Activated CD8-positive, alpha-beta memory T cell treated with anti-CD3 and anti-CD28 coated beads for 36 hours (primary cell): ENCODE data around the gene ICOS. TPM values are rescaled to one million over a fixed set of nuclear protein-coding genes. Genes with fewer than 3 reads are reported as not detected.

Source experiments
- CTCF ChIA-PET: fragments of 350-600 bp; sonication (Branson Sonifier 250); formaldehyde crosslinking; loops from one replicate; lab custom pipeline; 2021; ENCODE audit warnings: antibody characterized with exemption; lab: Charles Lee
- POLR2A ChIA-PET: fragments of 350-600 bp; sonication (Branson Sonifier 250); formaldehyde crosslinking; loops from one replicate; lab custom pipeline; 2021; ENCODE audit warnings: antibody characterized with exemption; lab: Charles Lee
- total RNA-seq, 2 experiments: library from RNA; stranded (reverse); gene quantifications; one replicate each; pipeline ENCODE4 v1.2.3, GENCODE V29; 2021

ICOS gene
- total RNA-seq, 2 experiments from 2014 or later = 80.0 to 81.7 TPM

- POLR2A ChIA-PET = no interaction called here
- CTCF ChIA-PET = no interaction called here
Observed at GRCh38 chr2:203994735-203995134, 58.2 kb downstream of the ICOS start.

DNA sequence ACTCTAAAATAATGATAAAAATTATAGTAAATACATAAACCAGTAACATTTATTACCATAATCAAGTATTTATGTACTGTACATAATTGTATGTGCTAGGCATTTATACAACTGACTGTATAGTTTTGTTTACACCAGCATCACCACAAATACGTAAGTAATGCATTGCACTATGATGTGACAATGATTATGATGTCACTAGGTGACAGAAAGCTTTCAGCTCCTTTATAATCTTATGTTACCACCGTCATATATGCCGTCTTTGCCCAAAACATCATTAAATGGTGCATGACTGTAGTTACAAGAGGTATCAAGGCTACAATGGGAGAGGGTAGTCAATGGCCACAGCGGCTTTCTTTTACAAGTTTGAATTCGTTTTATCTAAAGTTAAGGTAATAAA, 60.1 kb downstream of the ICOS start:
- POLR2A ChIA-PET = no interaction called here
- CTCF ChIA-PET = interaction anchor here (1.1 to 1.2 kb wide), 2 partner anchors 11 to 56 kb away, joined by 3 to 4 read pairs; no protein-coding TSS in a partner anchor

GRCh38 chr2:203997481-203997880, 60.9 kb downstream of the ICOS start:
- CTCF ChIA-PET = interaction anchor here (1.1 kb wide), 1 partner anchor 57 kb away, joined by 3 read pairs; no protein-coding TSS in a partner anchor
- POLR2A ChIA-PET = interaction anchor here (1.1 kb wide), 1 partner anchor 8 kb away, joined by 3 read pairs; no protein-coding TSS in a partner anchor

DNA sequence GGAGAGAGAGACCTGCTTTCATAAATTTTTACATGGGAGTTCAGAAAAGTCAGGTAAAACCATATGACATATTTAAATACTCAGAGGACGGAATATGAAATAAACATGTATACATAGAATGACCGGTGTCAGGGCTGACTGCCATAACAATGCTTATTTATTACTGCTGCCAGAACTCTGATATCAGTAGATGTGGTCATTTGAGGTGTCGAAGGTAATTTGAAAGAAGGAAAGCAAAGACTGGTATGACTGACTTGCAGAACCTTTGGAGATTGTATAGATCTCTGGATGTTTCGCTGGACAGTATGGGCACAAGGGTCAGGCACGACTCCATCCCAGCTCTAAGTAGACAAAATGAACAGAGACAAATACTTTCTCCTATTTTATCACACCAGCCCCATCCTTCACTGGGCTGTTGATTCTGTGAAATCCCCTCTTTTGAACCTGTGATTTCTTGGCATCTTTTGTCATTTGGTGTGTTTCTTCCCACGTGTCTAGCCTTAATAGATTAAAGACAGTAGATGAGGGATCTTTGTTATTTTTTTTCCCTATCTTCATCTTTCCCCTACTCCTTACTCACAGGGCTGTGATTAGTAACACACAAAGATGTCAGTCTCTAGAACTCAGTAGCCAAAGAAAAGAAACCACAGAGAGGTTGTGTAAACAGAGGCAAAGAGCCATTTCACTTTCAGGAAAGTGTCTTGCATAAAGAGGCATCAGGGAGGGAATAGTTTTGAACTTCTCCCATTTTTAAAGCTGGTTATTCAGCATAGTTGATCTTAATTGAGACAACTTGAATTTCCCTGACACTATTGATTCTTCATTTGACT, 61.6 kb downstream of the ICOS start:
- POLR2A ChIA-PET = interaction anchor here (1.1 kb wide), 1 partner anchor 8 kb away, joined by 3 read pairs; no protein-coding TSS in a partner anchor
- CTCF ChIA-PET = no interaction called here

- CTCF ChIA-PET = interaction anchor here (0.7 kb wide), 1 partner anchor 118 kb away, joined by 3 read pairs; no protein-coding TSS in a partner anchor
- POLR2A ChIA-PET = no interaction called here
Observed at GRCh38 chr2:203999835-204000234, 63.3 kb downstream of the ICOS start.

- POLR2A ChIA-PET = no interaction called here
- CTCF ChIA-PET = no interaction called here
Observed at GRCh38 chr2:204000446-204000845, 63.9 kb downstream of the ICOS start.

DNA sequence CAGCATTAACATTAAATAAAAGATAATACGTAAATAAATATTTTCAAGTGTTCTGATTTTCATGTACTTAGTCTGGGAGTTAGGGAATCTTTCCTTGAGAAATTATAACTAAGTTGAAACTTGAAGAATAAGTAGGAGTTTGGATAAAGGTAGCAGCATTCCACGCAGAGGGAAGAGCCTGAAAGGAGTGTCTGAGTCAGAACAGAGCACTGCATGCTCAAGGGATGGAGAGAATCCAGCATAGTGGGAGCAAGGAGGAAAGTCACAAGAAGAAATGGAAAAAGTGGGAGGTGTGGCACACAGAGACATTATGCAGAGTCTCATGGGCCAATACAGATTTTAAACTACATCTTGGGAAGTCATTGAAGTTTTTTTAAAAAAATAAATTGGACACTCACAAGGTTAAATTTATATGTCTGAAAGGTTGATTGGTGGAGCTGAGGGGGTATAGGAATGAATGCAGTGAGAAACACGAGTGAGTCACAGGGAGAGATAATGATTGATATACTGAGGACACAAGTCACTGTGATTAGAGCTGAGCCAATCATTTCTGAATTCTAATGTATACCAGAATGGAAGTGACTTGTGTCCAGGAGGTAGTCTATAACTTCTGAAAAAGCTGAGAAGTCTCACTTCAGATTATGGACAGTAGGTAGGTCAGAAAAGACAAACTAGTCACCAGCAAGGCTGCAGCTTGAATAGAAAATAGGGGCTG, 66.9 kb downstream of the ICOS start:
- ChIA-PET CTCF (no interaction called here), POLR2A (interaction anchor here (1.1 kb wide), 1 partner anchor 8 kb away, joined by 3 read pairs; no protein-coding TSS in a partner anchor)

DNA sequence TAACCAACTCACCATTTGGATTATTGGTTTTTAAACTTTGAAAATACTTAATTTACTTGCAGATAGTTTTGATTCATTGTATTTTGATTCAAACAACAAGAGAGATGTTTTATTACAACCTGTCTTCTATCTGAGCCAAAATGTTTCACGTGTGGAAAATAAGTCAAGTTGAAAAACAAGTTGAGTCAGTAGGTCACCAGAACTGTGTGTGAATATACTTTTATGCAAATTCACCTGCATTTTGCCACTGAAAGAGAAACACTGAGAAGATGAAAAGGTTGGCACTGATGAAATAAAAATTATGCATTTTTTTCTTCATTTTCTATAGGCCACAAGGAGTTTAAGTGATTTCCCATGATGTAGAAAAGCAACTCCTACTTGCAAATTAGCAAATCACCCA, 68.3 kb downstream of the ICOS start:
- ChIA-PET CTCF (interaction anchor here (1.2 kb wide), 1 partner anchor 12 kb away, joined by 5 read pairs; no protein-coding TSS in a partner anchor), POLR2A (no interaction called here)

DNA sequence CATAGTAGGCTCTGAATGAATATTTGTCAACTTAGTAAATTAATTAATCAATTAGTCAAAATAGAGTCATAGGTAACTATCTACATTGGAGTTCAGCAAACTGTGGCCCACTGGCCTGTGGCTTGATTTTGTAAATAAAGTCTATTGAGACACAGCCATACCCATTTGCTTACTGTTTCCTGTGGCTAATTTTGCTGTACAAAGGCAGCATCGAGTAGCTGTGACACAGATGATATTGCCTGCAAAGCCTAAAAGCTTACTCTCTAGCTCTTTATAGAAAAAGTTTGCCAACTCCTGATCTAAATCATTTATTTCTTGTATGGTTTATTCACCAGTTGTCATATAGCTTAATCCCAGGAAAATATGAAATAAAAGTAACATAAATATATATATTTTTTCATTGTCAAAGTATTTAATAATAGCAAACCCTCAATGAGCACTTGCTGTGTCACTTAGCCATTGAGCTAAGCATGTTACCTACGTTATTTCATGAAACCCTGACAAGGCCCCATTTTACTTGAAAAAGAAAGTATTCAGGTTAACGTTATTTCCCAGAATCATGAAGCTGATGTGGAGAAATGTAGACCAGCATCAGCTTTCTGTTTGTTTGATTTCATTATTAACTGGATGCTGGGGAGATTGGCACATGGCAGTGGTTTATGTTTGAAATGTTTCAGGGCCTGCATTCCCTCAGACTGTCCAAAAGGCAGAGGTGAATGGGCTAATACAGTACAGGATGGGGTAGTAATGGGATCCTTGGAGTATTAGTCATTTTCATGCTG, 69.6 kb downstream of the ICOS start:
- ChIA-PET POLR2A (interaction anchor here (0.6 to 1.0 kb wide), 4 partner anchors 9 to 69 kb away, joined by 3 to 4 read pairs (median 4); no protein-coding TSS in a partner anchor), CTCF (interaction anchor here (0.8 to 1.5 kb wide), 3 partner anchors 13 to 172 kb away, joined by 3 to 5 read pairs (median 4); no protein-coding TSS in a partner anchor)

- POLR2A ChIA-PET = no interaction called here
- CTCF ChIA-PET = no interaction called here
Observed at GRCh38 chr2:204008352-204008751, 71.8 kb downstream of the ICOS start.

DNA sequence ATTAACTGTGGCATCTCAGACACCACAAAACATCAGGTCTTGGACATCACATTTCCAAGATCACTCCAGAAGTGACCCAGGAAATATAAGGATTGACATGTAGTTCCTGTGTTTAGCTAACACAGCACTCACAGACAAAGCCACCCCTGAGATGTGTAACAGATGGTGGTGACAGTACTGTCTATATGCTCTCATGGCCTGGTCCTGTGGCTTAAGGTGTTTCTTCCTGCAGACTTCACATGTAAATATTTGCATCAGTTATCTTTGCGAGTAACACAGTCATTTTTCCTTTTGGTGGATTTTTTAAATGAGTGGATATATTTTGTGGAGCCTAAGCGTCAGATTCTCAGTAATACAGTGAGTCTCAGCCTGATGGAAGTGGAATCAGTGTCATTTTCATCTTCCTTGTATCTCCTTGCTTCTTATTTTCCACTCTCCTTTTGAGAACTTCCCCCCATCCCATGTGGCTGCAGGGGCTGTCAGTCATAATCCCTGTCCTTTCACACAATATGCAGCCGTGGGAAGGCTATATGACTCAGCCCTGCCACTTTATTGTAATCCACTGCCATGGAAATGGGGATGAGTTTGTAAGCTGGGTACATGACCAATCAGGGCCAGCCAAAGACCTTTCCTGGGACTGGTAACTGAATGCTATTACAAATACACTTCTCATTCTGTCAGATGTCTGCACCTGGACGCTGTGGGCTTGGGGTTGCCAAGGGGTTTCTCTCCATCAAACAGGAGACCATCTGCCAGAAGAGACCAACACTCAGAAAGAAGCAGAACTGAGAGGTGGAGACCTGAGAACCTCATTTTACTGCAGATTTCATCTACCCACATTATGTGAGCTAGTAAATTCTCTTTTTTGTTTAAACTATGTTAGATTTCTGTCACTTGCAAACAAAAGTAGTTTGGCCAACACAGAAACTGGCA, 74.3 kb downstream of the ICOS start:
- CTCF ChIA-PET = no interaction called here
- POLR2A ChIA-PET = interaction anchor here (1.2 kb wide), 1 partner anchor 7 kb away, joined by 3 read pairs; no protein-coding TSS in a partner anchor

Other genes starting within 250 kb of the ICOS start
- 10 to 100 TPM; 70.0 to 75.2 TPM for gene CD28, start 230.1 kb upstream of the ICOS start, total RNA-seq
- 10 to 100 TPM; 63.7 to 65.0 TPM for gene CTLA4, start 69.0 kb upstream of the ICOS start, total RNA-seq